GM21786 (cell line): ENCODE results near the gene EMX2.

Source experiments
- ATAC-seq: cut with Tn5 transposase; IDR thresholded peaks from one replicate; pipeline ENCODE4 v1.9.1; 2021; ENCODE audit not compliant: unreplicated experiment

The EMX2 gene

DNA sequence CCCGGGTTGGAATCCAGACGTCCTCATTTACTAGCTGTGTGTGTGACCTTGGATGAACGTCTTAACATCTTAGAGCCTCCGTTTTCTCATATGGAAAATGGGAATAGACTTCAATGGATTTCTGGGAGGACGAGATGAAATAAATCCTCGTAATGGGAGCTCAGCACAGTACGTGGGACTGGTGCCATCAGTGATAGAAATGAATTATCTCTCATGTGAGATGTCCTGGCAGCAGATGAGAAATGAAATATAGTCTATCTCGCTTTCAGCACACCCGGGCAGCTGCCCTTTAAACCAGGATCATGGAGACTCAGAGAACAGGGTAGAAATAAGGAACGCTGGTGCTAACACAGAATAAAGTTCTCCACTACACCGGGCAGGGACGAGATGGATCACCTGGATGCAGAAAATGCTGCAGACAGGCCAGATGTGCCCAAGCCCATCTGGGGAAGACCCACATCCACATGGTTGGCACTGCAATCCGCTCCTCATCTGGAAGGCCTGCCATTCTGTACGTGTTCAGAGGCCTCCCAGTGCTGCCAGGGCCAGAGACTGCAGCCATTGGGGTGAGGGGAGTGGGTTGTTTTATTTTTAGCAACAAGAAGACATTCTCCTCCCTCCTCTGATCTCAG lies 11.1 kb upstream of the EMX2 start:
- no peak for ATAC-seq

- ATAC-seq, result no peak
These were observed 10.6 kb upstream of the EMX2 start for GRCh38 chr10:117532003-117532385.

DNA sequence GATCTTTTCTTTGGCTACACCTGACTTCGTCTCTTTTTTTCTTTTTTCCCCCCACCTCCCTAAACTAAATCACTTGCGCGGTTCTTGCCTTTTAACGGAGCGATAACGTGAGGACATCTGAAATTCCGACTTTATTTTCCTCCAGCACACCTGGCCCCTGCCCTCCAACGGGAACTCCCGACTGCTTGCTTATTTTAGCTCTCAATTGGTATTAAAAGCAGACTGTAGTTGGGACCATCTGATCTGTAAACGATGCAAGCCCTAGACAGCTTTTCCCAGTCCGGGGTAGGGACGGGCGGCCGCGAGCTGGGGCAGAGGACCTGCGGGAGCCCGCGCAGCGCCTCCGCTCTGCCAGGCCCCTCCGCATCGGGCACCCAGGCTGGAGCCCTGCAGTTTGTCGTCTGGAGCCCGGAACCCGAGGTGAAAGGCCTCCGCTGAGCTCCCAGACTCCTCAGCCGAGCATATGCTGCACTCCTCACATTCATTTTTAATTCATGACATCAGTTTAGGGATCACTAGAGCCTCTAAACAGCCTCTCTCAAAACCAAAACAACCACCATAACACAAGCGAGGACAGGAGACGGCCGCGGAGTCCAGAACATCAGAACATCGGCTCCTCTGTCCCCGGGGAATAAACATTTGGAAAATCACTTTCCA lies 10.0 kb upstream of the EMX2 start:
- ATAC-seq, result no peak

GRCh38 chr10:117533507-117534281 lies 8.9 kb upstream of the EMX2 start:
- no peak for ATAC-seq

GRCh38 chr10:117534321-117535297 lies 7.9 kb upstream of the EMX2 start:
- no peak for ATAC-seq

- ATAC-seq, result no peak
These were observed 7.1 kb upstream of the EMX2 start for GRCh38 chr10:117535298-117536071.

- no peak for ATAC-seq
These were observed 6.3 kb upstream of the EMX2 start for GRCh38 chr10:117536072-117536865.

GRCh38 chr10:117536866-117537435 lies 5.6 kb upstream of the EMX2 start:
- no peak for ATAC-seq

- peak; percentile 37 for ATAC-seq
These were observed 5.1 kb upstream of the EMX2 start for GRCh38 chr10:117537436-117537903.

DNA sequence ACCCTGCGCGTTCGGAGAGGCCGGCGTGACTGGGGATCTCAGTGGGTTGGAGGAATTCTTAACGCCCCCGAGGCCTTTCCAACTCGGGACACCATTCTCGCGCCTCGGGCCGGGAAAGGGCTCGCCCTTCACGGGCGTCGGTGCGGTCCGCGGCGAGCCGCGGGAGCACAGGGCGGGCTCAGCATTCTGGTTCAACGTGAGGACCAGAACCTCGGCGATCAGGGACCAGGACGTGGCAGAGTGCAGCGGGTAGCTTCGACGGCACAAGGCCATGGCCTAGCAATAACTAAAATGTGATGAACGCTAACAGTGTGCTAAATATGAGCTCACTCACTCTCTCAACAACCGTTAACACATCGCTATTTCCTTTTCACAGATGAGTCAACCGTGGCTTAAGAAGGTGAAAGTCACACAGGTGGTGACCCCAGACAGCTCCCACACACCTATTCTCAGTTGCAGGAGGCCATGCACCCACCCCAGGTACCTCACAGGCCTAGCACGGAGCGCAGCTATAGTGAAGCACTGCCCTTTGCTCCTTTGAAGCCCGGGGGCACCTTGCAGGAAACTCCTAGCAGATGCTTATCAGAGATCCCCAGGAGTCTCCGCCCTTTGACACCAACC lies 4.5 kb upstream of the EMX2 start:
- peak; percentile 59 for ATAC-seq

DNA sequence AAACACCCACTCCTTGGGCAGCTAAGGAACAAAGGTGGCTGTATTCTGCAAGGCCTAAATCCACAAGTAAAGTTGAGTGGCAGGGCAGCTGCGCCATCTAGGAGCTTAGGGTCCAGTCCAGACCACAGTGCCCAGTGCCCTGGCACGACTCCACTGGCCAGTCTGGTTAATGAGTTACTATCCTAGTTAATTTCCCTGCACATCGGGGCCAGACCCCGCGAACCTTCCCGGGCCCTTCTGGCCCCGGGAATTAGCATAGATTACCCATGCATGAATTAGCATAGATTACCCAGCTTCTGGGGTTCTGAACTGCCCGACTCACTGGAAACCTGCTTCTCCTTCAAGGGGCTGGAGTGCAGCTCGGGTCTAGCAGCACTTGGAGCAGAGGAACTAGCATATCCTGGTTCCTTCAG lies 3.2 kb upstream of the EMX2 start:
- ATAC-seq, result no peak

- ATAC-seq, result no peak
These were observed 2.5 kb upstream of the EMX2 start for GRCh38 chr10:117539903-117540639.

- no peak for ATAC-seq
These were observed 1.7 kb upstream of the EMX2 start for GRCh38 chr10:117540640-117541404.

DNA sequence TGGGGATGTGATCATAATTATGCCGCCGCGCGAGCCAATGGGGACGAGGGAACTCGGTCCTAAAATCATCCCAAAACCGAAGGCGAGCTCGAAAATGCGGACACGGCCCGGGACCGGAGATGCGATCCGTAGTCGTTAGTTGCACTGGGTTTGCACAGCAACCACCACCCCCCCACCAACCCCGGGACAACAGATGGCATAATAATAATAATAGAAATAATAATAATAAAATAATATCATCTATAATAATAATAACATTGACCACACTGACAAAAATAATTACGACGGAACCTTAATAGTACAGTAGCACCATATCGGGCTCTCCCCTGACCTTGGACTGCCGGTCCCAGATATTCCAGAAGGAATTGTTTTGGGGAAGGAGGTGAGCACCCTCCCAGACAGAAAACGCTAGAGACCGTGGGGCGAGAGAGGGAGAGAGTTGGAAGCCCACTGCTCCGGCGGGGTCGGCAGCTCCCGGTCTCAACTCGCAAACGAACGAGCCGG lies 1.1 kb upstream of the EMX2 start:
- ATAC-seq, result no peak

- ATAC-seq, result no peak
These were observed 439 bp upstream of the EMX2 start for GRCh38 chr10:117541909-117542705.
